ENCODE data around the gene CDC20. TPM values are rescaled to one million over a fixed set of nuclear protein-coding genes. Genes with fewer than 3 reads are reported as not detected.

Gene CDC20
- total RNA-seq, 1 experiment from 2014 or later: 296 TPM

DNA sequence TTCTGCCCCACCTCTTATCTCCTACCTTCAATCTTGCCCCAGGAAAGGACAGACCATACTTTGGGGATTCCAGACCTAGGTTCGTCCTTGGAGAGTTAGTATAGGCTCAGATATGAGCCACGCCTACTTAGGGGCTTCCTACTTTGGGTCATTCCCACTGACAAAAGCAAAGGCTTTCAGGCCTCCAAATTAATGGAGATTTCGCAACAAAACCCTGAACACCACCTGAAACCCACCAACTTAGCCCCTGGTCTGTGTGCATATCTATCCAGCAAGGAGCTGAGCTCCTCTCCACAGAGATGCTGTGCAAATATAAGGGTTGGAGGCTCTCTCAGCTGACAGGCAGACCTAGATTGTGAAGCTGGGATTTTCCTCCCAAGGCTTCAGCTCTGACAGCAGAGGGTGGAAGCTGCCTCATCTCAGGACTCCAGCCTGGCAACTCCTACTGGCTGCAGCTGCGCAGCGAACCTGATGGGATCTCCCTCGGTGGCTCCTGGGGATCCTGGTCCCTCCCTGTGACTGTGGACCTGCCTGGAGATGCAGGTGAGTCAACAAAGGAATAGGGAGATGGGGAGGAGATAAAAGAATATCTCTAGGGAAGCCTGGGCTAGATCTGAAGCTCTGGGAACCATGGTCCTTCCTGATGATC, 19.1 kb upstream of the CDC20 start:
- no peaks in the 10 kb centered on the region for H3K27me3 ChIP-seq (replicated peaks; ENCODE audit: insufficient read depth, low read depth, low read length, poor library complexity)
- intact Hi-C loops (cut with micrococcal nuclease; ENCODE audit: unreplicated experiment): no loop called here
- BruUV-seq (replicated peaks): no TSS peak
- no peak overlapping the region for H3K4me3 ChIP-seq (ENCODE audit: low read depth, low read length, poor library complexity, severe bottlenecking)
- no peaks in the 10 kb centered on the region for H3K4me1 ChIP-seq (ENCODE audit: insufficient read depth, low read length, poor library complexity, severe bottlenecking)
- H3K36me3 ChIP-seq (ENCODE audit: insufficient read depth, low read length, poor library complexity, severe bottlenecking): no peaks in the 10 kb centered on the region
- ChIA-PET CTCF (no interaction called here), POLR2A (ENCODE audit: low non-redundant PET) (no interaction called here)
- H3K27ac ChIP-seq (ENCODE audit: low read depth, low read length, poor library complexity, severe bottlenecking): no peak overlapping the region
- no peaks in the 10 kb centered on the region for H3K9me3 ChIP-seq (ENCODE audit: low read depth, low read length, poor library complexity, severe bottlenecking)
- DNase-seq (ENCODE audit: low spot score): no peak
- TF ChIP-seq, protein P1, sequence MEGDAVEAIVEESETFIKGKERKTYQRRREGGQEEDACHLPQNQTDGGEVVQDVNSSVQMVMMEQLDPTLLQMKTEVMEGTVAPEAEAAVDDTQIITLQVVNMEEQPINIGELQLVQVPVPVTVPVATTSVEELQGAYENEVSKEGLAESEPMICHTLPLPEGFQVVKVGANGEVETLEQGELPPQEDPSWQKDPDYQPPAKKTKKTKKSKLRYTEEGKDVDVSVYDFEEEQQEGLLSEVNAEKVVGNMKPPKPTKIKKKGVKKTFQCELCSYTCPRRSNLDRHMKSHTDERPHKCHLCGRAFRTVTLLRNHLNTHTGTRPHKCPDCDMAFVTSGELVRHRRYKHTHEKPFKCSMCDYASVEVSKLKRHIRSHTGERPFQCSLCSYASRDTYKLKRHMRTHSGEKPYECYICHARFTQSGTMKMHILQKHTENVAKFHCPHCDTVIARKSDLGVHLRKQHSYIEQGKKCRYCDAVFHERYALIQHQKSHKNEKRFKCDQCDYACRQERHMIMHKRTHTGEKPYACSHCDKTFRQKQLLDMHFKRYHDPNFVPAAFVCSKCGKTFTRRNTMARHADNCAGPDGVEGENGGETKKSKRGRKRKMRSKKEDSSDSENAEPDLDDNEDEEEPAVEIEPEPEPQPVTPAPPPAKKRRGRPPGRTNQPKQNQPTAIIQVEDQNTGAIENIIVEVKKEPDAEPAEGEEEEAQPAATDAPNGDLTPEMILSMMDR (conservative IDR thresholded peaks at IDR 0.05; ENCODE audit: low read depth, low read length): no peak
- no peak for TF ChIP-seq EZH2 (IDR thresholded peaks at IDR 0.05; ENCODE audit: borderline replicate concordance, low read depth, low read length, poor library complexity, severe bottlenecking)

DNA sequence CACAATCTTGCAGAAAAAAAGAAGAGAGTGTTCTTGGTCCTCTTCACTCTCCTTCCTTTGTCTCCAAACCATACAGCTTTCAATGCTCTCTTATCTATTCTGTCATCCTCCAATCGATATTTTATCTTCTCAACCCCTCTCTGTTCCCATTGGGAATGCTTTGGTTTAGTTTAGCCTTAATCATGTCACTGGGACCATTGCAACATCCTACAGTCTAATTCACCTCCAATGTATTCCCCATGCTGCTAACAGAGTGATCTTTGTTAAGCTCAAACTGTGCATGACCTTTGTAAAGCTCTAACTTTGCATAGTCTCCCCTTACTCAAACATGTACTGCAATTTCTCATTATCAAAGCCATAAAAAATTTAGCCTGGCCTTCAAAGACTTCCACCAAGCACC, 18.2 kb upstream of the CDC20 start:
- Histone ChIP-seq H3K4me3 (ENCODE audit: low read depth, low read length, poor library complexity, severe bottlenecking) (no peak overlapping the region), H3K9me3 (ENCODE audit: low read depth, low read length, poor library complexity, severe bottlenecking) (no peaks in the 10 kb centered on the region), H3K27ac (ENCODE audit: low read depth, low read length, poor library complexity, severe bottlenecking) (no peak overlapping the region), H3K4me1 (ENCODE audit: insufficient read depth, low read length, poor library complexity, severe bottlenecking) (no peaks in the 10 kb centered on the region), H3K36me3 (ENCODE audit: insufficient read depth, low read length, poor library complexity, severe bottlenecking) (no peaks in the 10 kb centered on the region), H3K27me3 (replicated peaks; ENCODE audit: insufficient read depth, low read depth, low read length, poor library complexity) (no peaks in the 10 kb centered on the region)
- BruUV-seq (replicated peaks): no TSS peak
- intact Hi-C loops (cut with micrococcal nuclease; ENCODE audit: unreplicated experiment): no loop called here
- CTCF ChIA-PET: no interaction called here
- no peak for DNase-seq (ENCODE audit: low spot score)
- POLR2A ChIA-PET (ENCODE audit: low non-redundant PET): no interaction called here
- TF ChIP-seq EZH2 (IDR thresholded peaks at IDR 0.05; ENCODE audit: borderline replicate concordance, low read depth, low read length, poor library complexity, severe bottlenecking): no peak
- TF ChIP-seq, protein P1 (conservative IDR thresholded peaks at IDR 0.05; ENCODE audit: low read depth, low read length): no peak

DNA sequence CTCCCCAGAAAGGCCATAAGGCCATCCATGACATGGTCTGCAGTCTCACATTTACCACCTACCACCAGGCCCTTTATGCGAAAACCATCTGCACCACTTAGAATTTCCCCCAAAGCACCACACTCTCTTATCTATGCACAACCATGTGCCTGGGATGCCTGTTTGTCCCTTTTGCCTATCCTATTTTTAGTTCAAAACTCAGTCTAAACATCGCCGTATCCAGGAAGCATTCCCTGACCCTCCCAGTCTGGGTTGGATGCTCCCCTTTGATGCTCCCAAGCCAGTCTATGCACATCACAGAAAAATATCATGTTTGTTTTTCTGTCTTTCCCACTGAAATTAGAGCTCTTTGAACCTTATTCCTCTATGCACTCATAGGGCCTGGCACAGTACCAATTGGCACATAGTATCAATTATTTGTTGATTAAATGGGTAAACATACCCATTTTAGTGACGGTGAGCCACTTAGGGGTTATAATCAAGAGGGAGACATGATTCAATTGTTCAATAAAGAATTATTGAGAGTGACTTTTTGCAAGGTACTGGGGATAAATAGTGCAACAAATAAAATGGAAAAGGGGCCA, 14.4 kb upstream of the CDC20 start:
- Histone ChIP-seq H3K36me3 (ENCODE audit: insufficient read depth, low read length, poor library complexity, severe bottlenecking) (no peaks in the 10 kb centered on the region), H3K27ac (ENCODE audit: low read depth, low read length, poor library complexity, severe bottlenecking) (no peak overlapping the region), H3K27me3 (replicated peaks; ENCODE audit: insufficient read depth, low read depth, low read length, poor library complexity) (no peaks in the 10 kb centered on the region), H3K4me3 (ENCODE audit: low read depth, low read length, poor library complexity, severe bottlenecking) (no peak overlapping the region), H3K4me1 (ENCODE audit: insufficient read depth, low read length, poor library complexity, severe bottlenecking) (peaks cover under 1% of the 10 kb centered on the region), H3K9me3 (ENCODE audit: low read depth, low read length, poor library complexity, severe bottlenecking) (no peaks in the 10 kb centered on the region)
- TF ChIP-seq EZH2 (IDR thresholded peaks at IDR 0.05; ENCODE audit: borderline replicate concordance, low read depth, low read length, poor library complexity, severe bottlenecking): no peak
- TF ChIP-seq, protein P1 (conservative IDR thresholded peaks at IDR 0.05; ENCODE audit: low read depth, low read length): no peak
- intact Hi-C loops (cut with micrococcal nuclease; ENCODE audit: unreplicated experiment): no loop called here
- BruUV-seq (replicated peaks): no TSS peak
- POLR2A ChIA-PET (ENCODE audit: low non-redundant PET): no interaction called here
- CTCF ChIA-PET: no interaction called here
- no peak for DNase-seq (ENCODE audit: low spot score)
